ENCODE results near the gene CRABP2.
A peak's percentile ranks its signal among the peaks of the same experiment; 100 is the strongest.

The CRABP2 gene

GRCh38 chr1:156657741-156658319, 47.6 kb downstream of the CRABP2 start:
- Histone ChIP-seq H3K9ac (peak overlapping the region in 5 of 11 experiments; percentile 2 to 54 (median 9); a peak in 4 of 22 replicates), H3K4me3 (peak overlapping the region in 3 of 10 experiments; percentile 36 to 45 (median 42); a peak in 2 of 20 replicates), H3K27ac (peak overlapping the region in 3 of 11 experiments; percentile 43 to 55 (median 44); a peak in 5 of 22 replicates)

GRCh38 chr1:156656806-156657740, 48.3 kb downstream of the CRABP2 start:
- peak overlapping the region; percentile 46 to 99 (median 74) for H3K4me2 ChIP-seq
- H3K27me3 ChIP-seq = peaks cover 53 to 71% (median 67%) of the 10 kb centered on the region in 11 experiments
- no peak for TF ChIP-seq Cebpa-rat (IDR thresholded peaks at IDR 0.05)
- H3K27ac ChIP-seq = peak overlapping the region in 1 of 11 experiments; percentile 55; a peak in 1 of 22 replicates
- no peaks in the 10 kb centered on the region for H3K36me3 ChIP-seq
- peak overlapping the region in 8 of 10 experiments; percentile 31 to 50 (median 38); a peak in 15 of 20 replicates for H3K4me3 ChIP-seq
- peak overlapping the region in 3 of 11 experiments; percentile 5 to 54 (median 50); a peak in 3 of 22 replicates for H3K9ac ChIP-seq
- H4K20me1 ChIP-seq = peaks cover 0 to 64% (median 17%) of the 10 kb centered on the region in 11 experiments; a peak in 15 of 22 replicates
- no peaks in the 10 kb centered on the region; a peak in 1 of 22 replicates for H3K9me3 ChIP-seq (replicated peaks in 1 of 11)
- peaks cover 48 to 62% (median 55%) of the 10 kb centered on the region in 10 experiments for H3K4me1 ChIP-seq

More at GRCh38 chr1:156657741-156658319, 47.6 kb downstream of the CRABP2 start:
- Histone ChIP-seq H4K20me1 (peaks cover 0 to 58% (median 16%) of the 10 kb centered on the region in 11 experiments; a peak in 15 of 22 replicates), H3K4me1 (peaks cover 55 to 69% (median 63%) of the 10 kb centered on the region in 10 experiments), H3K27me3 (peaks cover 46 to 63% (median 59%) of the 10 kb centered on the region in 11 experiments), H3K4me2 (peak overlapping the region; percentile 46 to 99 (median 74); a peak in 21 of 22 replicates), H3K9me3 (replicated peaks in 1 of 11) (no peaks in the 10 kb centered on the region), H3K36me3 (no peaks in the 10 kb centered on the region)
- no peak for TF ChIP-seq Cebpa-rat (IDR thresholded peaks at IDR 0.05)

GRCh38 chr1:156655904-156656516, 49.4 kb downstream of the CRABP2 start:
- Histone ChIP-seq H4K20me1 (peaks cover 0 to 72% (median 17%) of the 10 kb centered on the region in 11 experiments; a peak in 15 of 22 replicates), H3K9me3 (replicated peaks in 1 of 11) (no peaks in the 10 kb centered on the region; a peak in 1 of 22 replicates), H3K9ac (no peak overlapping the region), H3K27me3 (peaks cover 64 to 82% (median 77%) of the 10 kb centered on the region in 11 experiments), H3K27ac (no peak overlapping the region), H3K36me3 (no peaks in the 10 kb centered on the region), H3K4me3 (no peak overlapping the region), H3K4me2 (peak overlapping the region in 2 of 11 experiments; percentile 95 to 98; a peak in 1 of 22 replicates), H3K4me1 (peaks cover 37 to 51% (median 46%) of the 10 kb centered on the region in 10 experiments)
- no peak for TF ChIP-seq Cebpa-rat (IDR thresholded peaks at IDR 0.05)

- H3K27me3 ChIP-seq = peaks cover 71 to 88% (median 84%) of the 10 kb centered on the region in 11 experiments
Measured at GRCh38 chr1:156655151-156655903, 50.1 kb downstream of the CRABP2 start.

GRCh38 chr1:156654700-156655099, 50.7 kb downstream of the CRABP2 start:
- Histone ChIP-seq H3K27me3 (peaks cover 77 to 95% (median 90%) of the 10 kb centered on the region in 11 experiments), H3K4me3 (no peak overlapping the region), H3K9ac (no peak overlapping the region), H3K4me1 (peaks cover 24 to 38% (median 34%) of the 10 kb centered on the region in 10 experiments), H3K36me3 (no peaks in the 10 kb centered on the region), H3K27ac (no peak overlapping the region), H3K4me2 (no peak overlapping the region), H3K9me3 (replicated peaks in 1 of 11) (no peaks in the 10 kb centered on the region; a peak in 1 of 22 replicates), H4K20me1 (peaks cover 0 to 73% (median 17%) of the 10 kb centered on the region in 11 experiments; a peak in 15 of 22 replicates)
- TF ChIP-seq Cebpa-rat (IDR thresholded peaks at IDR 0.05) = no peak

More at GRCh38 chr1:156655151-156655903, 50.1 kb downstream of the CRABP2 start:
- no peak overlapping the region for H3K4me3 ChIP-seq
- H3K9ac ChIP-seq = no peak overlapping the region
- H3K27ac ChIP-seq = no peak overlapping the region
- peaks cover 0 to 72% (median 17%) of the 10 kb centered on the region in 11 experiments; a peak in 15 of 22 replicates for H4K20me1 ChIP-seq
- H3K9me3 ChIP-seq (replicated peaks in 1 of 11) = no peaks in the 10 kb centered on the region; a peak in 1 of 22 replicates
- no peak overlapping the region for H3K4me2 ChIP-seq
- H3K4me1 ChIP-seq = peaks cover 30 to 44% (median 40%) of the 10 kb centered on the region in 10 experiments
- H3K36me3 ChIP-seq = no peaks in the 10 kb centered on the region
- TF ChIP-seq Cebpa-rat (IDR thresholded peaks at IDR 0.05) = no peak

GRCh38 chr1:156652992-156653355, 52.4 kb downstream of the CRABP2 start:
- Histone ChIP-seq H3K4me2 (no peak overlapping the region), H4K20me1 (peaks cover 0 to 76% (median 22%) of the 10 kb centered on the region in 11 experiments; a peak in 15 of 22 replicates), H3K36me3 (no peaks in the 10 kb centered on the region), H3K9ac (no peak overlapping the region), H3K27me3 (peaks cover 94 to 100% (median 100%) of the 10 kb centered on the region in 11 experiments), H3K4me3 (no peak overlapping the region), H3K27ac (no peak overlapping the region), H3K9me3 (replicated peaks in 1 of 11) (no peaks in the 10 kb centered on the region; a peak in 1 of 22 replicates), H3K4me1 (peaks cover 15 to 22% (median 20%) of the 10 kb centered on the region in 10 experiments)
- TF ChIP-seq Cebpa-rat (IDR thresholded peaks at IDR 0.05) = no peak

GRCh38 chr1:156652131-156652991, 53.0 kb downstream of the CRABP2 start:
- Histone ChIP-seq H3K4me2 (no peak overlapping the region; a peak in 1 of 22 replicates), H3K4me3 (no peak overlapping the region), H4K20me1 (peaks cover 0 to 82% (median 26%) of the 10 kb centered on the region in 11 experiments; a peak in 15 of 22 replicates), H3K27me3 (peaks cover 100% of the 10 kb centered on the region in 11 experiments), H3K9ac (no peak overlapping the region), H3K36me3 (no peaks in the 10 kb centered on the region), H3K9me3 (replicated peaks in 1 of 11) (no peaks in the 10 kb centered on the region; a peak in 1 of 22 replicates), H3K27ac (no peak overlapping the region), H3K4me1 (peaks cover 9 to 17% (median 14%) of the 10 kb centered on the region in 10 experiments)
- no peak for TF ChIP-seq Cebpa-rat (IDR thresholded peaks at IDR 0.05)
